Measurements from ENCODE around the gene ABHD13.
"Not testable (repeated sequence)": the region's sequence is repeated elsewhere in the genome, so short reads cannot be mapped to it uniquely, and the experiment has no call there.

Gene ABHD13

GRCh38 chr13:108225440-108225839 lies 7.2 kb downstream of the ABHD13 start:
- DNase-seq = no peak

- no peak for DNase-seq
Observed at GRCh38 chr13:108226184-108226583, 8.0 kb downstream of the ABHD13 start.

GRCh38 chr13:108227651-108228272 lies 9.6 kb downstream of the ABHD13 start:
- DNase-seq = peak; percentile 78

GRCh38 chr13:108230377-108230776 lies 12.2 kb downstream of the ABHD13 start:
- DNase-seq = no peak

GRCh38 chr13:108249150-108249549 lies 31.0 kb downstream of the ABHD13 start:
- no peak for DNase-seq

GRCh38 chr13:108257248-108257647 lies 39.1 kb downstream of the ABHD13 start:
- DNase-seq = no peak

- no peak for DNase-seq
Observed at GRCh38 chr13:108263621-108264355, 45.6 kb downstream of the ABHD13 start.

GRCh38 chr13:108266321-108266990 lies 48.3 kb downstream of the ABHD13 start:
- DNase-seq = peak; percentile 63

GRCh38 chr13:108267347-108267746 lies 49.2 kb downstream of the ABHD13 start:
- DNase-seq = peak; percentile 87

GRCh38 chr13:108267855-108268254 lies 49.7 kb downstream of the ABHD13 start:
- DNase-seq = not testable (repeated sequence)

- DNase-seq = peak; percentile 68
Observed at GRCh38 chr13:108268466-108269112, 50.4 kb downstream of the ABHD13 start.

GRCh38 chr13:108269601-108270328 lies 51.6 kb downstream of the ABHD13 start, which contains the start of gene TNFSF13B:
Gene TNFSF13B (plus strand): TSS chr13:108269718. CDS start chr13:108269896, 178 bp downstream.
- DNase-seq = peak; percentile 96

GRCh38 chr13:108270442-108270841 lies 52.2 kb downstream of the ABHD13 start:
- peak; percentile 43 for DNase-seq

GRCh38 chr13:108272333-108272732 lies 54.1 kb downstream of the ABHD13 start:
- peak; percentile 46 for DNase-seq

GRCh38 chr13:108273429-108274118 lies 55.4 kb downstream of the ABHD13 start:
- DNase-seq = peak; percentile 46

GRCh38 chr13:108274718-108275117 lies 56.5 kb downstream of the ABHD13 start:
- DNase-seq = no peak

- no peak for DNase-seq
Observed at GRCh38 chr13:108276060-108276459, 57.9 kb downstream of the ABHD13 start.

GRCh38 chr13:108278466-108278865 lies 60.3 kb downstream of the ABHD13 start:
- no peak for DNase-seq

- DNase-seq = peak; percentile 61
Observed at GRCh38 chr13:108281901-108282300, 63.7 kb downstream of the ABHD13 start.

GRCh38 chr13:108283110-108283509 lies 64.9 kb downstream of the ABHD13 start:
- DNase-seq = no peak

Data from suppressor macrophage treated with lipopolysaccharide for 4 hours (primary cell).